Measurements from ENCODE around the gene CNOT8.
"Not testable (repeated sequence)": the region's sequence is repeated elsewhere in the genome, so short reads cannot be mapped to it uniquely, and the experiment has no call there.

CNOT8 gene

DNA sequence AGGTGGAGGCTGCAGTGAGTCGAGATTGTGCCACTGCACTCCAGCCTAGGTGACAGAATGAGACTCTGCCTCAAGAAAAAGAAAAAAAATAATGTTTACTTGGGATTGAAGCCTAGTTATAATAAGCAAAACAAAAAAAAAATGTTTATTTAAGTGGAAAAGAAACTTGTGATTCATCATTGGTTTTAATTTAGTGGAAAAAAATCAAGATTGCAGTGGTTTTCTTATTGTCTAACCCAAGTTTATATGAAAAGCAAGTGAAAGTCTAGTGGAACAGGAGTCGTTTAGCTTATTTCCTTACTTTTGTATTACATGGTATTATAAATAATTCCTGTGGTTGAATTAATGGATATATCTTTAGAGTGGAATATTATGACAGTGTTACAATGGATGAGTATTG lies 8.4 kb downstream of the CNOT8 start:
- DNase-seq = no peak

DNA sequence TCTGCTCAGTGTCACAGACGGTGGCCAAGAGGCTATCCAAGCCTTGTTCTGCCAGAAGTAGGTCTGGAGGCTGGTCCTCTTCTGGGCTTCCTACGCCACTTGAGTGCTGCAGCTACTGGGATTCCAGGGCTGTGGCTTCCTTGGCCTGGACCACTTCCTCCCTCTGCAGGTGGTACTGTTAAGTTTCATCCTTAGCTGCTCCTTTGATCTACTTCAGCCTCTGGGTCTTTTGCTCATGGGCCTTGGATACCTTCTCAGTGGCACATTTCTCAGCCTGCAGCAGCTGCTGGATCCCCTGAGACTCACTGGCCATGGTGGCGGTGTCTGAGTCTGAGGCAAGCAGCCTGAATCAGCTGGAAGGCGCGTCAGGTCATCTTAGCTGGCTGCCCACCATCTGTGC lies 10.3 kb downstream of the CNOT8 start:
- DNase-seq = peak in 1 of 2 donors; percentile 15

DNA sequence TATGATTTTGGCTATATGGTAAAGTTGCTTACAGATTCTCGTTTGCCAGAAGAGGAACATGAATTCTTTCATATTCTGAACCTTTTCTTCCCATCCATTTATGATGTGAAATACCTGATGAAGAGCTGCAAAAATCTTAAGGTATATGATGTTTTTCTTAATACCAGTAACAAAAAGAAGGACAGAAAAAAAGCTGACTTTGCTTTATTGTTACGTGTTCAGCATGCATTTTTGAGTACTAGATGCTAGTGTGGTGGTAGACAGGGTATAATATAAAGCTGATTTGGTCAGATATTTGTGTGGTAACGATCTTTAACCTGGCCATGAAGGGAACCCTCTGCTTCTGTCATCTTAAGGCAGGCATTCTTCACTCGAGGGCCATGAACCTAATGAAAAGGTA lies 13.3 kb downstream of the CNOT8 start:
- no peak for DNase-seq

DNA sequence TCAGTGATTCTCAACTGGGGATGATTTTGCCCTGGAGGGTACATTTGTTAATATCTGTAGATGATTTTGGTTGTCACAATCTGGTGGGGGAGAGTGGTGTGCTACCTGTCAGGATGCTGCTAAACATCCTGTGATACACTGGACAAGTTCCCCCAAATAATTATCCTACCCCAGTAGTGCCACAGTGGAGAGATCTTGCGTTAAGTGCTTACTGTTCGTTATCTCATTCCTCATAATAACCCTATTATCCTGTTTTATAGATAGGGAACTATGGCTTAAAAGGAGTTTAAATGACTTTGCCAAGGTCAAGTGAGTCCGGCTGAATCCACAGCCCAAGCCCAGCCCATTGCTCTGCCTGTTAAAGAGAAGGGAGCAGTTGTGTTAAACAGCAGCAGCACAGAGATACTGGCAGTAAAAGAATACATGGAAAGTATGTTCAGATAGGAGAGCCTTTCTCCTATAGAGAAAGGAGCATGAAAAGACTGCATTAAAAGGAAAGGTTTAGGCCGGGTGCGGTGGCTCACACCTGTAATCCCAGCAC lies 15.4 kb downstream of the CNOT8 start:
- no peak for DNase-seq

DNA sequence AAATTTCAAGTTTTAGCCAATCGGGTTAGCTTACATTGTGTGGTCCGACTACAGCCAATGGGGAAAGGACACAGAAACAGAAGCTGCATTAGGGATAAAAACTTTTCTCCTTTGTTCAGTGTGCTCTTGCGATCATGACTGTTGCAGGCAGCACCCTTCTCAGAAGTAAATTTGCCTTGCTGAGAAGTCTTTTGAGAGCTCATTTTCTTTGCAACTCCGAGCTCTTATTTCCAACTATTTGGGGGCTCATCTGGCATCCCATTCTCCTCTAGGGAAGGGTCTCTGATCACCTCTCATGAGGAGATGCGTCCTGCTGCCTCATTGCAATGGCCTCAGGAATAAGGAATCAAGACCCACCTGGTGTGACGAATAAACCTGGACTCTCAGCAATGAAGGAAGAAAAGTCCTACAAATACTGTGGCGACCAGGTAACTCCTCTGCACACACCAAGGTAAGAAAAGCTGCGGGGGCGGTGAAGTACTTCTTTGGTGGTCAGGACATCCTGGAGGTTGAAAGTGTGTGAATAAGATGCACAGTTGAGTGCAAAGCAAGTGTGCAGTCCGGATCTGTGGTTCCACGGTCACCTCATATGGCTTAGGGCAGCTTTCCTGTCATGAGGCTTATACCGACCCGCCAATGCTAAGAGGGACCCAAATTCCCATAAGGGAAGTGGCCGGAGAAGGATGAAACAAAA lies 20.4 kb downstream of the CNOT8 start:
- DNase-seq = no peak

DNA sequence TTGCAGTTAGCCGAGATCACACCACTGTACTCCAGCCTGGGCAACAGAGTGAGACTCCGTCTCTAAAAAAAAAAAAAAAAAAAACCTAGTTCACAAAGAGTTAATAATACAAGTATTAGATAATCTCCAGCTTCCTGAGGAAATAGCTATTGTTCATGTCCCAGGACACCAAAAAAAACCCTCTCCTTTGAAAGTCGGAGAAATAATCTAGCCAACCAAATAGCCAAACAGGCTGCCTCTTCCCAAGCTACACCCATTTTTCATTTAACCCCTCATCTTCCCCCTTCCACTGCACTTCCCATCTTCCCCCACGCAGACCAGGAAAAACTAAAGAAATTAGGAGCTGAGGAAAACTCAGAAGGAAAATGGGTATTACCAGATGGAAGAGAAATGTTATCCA lies 23.6 kb downstream of the CNOT8 start:
- no peak for DNase-seq

DNA sequence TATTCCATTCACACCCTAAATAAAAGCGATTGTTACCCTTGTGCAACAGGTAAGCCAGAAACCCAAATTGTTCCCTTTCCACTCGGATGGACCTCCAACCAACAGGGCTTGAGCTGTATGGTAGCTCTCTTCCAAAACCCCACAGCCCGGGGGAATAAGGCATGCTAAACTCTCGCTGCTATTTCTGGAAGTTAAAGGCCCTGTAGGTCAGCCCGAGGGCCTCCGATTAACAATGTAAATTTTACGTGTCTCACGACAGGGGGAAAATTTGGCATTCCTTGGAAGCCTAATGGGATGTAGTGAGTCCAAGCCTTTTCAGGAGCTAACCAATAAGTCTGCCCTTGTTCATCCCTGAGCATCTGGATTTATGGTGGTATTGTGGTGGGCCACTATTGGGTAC lies 26.0 kb downstream of the CNOT8 start:
- DNase-seq = no peak

DNA sequence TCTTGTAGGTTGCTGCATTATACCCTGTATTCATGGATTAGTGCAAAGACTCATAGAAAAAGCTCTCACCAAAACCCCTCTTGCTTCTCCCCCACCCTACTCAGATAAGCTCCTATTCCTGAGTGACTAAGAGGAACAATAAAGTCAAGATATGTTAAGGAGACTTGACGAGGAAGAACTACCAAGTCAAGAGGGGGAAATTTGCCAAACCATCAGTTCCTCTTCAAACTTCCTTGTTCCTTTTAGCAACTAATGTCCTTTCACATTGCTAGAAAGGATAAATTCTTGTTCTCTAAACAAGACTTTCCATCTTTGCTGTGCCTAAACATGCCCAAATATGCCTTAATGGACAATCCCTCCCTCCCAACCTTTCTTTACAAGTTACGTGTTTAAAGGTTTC lies 27.0 kb downstream of the CNOT8 start:
- no peak for DNase-seq

DNA sequence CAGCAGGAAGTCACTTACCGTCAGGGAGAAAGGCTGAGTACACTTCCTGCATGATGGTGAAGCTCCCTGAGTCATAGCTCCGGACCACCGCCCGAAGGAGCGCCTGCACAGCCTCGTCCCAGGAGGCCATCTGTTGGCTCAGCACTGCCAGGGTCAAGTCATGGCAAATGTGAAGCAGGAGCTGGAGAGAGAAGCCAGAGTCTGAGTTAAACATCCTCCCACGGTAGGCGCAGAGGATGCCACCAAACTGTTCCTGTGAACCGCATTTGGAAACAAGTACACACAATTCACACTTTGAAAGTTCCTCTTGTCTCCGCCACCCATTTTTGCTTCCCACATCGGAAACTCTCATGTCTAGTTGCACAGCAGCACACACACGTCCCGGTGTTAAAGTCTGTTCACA lies 33.9 kb downstream of the CNOT8 start:
- no peak for DNase-seq

DNA sequence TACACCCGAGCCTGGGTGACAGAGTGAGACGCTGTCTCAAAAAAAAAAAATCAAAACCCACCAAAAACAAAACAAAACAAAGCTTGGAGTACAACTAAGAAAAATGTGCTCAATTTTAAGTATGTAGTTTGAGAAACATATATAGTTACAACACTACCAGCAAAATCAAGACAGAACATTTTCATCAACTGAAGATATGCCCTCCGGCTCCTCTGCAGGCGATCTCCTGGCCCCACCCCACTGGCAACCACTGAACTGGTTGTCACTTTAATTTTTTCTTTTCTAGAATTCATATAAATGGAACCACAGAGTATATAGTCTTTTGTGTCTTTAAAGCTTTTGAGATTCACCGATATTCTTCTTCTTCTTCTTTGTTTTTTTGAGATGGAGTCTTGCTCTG lies 35.0 kb downstream of the CNOT8 start:
- no peak for DNase-seq

DNA sequence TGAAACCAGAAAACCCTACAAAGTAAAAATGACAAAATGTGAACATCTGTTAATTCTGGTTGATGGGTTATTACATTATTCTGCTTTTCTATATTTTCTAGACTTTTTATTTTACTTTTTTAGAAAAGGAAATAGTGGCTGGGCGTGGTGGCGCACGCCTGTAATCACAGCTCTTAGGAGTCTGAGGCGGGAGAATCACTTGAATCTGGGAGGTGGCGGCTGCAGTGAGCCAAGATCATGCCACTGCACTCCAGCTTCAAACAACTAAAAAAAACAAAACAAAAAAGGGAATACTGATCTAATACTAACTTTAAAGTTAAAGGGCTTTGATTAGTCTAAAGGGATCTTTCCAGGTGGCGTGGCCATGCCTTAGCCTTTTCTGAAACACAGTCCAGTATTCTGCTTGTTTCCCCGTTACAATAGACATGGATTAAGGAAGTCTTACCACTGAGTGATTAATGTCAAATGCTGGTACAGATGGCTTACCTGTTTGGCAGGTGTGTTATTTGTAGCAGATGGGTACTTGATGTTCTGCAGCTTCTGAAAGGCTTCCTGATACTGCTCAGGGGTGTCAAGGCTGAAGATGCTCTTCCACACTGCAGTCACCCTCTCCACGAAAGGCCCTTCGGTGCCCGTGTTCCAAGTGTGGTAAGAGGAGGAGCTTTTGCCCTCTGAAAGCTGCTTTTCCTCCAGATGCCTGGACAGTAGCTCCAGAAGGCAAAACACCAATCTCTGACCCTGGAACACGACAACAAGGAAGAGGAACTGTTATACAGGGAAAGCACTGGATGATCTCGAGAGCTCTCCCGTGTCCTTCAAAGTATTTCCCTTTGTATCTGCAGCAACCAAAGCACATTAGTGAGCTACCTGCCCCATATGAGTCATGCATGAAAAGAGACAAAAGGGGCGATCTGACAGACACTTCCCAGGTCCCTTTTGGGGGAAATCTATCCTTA lies 37.5 kb downstream of the CNOT8 start:
- no peak for DNase-seq

DNA sequence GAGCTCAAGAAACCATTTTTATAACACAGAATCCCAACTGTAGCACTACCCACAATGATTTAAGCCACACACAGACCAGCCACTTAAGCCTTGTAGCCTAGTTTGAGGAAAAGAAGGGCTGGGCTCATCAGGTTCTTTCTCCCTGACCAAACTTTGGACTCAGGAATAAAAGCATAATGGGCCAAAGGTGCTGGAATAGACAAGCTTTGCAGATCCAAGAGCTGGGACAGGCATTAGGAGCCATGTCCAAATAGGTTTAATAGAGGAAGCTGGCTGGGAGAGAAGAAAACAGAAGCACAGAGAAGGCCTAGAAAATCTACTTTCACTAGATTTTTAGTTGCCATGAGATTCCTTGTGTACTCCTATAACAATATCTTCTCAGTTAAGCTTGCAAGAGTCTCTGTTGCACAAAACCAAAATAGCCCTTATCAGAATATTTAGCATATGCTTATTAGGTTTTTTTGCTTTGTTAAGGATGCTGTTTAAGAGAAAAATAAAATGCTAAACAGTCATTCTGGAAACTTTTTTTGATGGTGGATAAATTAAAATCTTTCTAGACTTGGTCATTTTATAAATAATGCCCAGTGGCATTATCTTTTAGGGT lies 38.2 kb downstream of the CNOT8 start:
- no peak for DNase-seq

DNA sequence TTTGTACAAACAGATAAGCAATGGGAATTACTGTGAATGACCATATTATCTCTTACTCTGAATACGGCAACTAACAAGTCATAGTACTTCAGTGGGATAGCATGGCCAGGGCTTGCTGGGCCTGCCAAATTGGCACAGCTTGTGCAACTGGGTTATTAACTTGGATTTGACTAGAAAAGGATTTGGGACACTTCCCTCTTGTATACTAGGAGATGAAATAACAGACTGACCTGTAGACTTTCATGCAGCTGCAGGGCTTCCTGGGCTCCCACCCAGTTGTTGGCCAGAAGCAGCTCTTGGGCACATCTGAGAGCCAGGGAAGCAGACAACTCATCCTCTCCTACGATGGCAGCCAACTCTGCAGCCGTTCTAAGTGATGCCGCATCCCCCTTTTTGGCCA lies 39.8 kb downstream of the CNOT8 start:
- DNase-seq = no peak

DNA sequence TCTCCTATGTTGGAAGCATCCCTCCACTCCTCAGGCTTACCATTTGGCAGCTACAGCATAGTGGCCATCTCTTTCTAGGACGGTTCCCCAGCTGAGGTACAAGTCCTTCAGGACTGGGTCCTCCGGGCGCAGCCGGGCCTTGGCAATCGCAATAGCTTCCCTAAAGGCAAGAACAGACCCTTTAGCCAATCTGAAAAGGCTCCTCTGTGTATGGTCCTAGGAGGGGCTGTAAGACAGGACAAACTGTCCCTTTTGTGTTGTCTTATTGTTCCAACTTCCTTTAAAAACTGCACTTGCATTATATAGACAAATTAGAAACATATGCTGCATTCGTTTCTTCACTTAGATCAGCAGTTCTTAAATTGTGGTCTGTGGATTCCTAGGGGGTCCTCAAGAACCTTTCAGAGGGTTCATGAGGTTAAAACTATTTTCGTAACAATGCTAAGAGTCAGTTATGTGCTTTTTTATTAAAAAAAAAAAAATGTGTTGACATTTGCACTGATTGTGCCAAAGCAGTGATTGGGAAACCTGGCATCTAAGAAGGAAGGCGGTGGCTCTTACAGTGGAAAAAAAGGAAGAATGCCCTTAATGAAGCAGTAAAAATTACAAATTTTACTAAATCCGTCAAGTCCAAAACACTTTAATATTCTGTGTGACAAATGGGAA lies 40.9 kb downstream of the CNOT8 start:
- DNase-seq = no peak

DNA sequence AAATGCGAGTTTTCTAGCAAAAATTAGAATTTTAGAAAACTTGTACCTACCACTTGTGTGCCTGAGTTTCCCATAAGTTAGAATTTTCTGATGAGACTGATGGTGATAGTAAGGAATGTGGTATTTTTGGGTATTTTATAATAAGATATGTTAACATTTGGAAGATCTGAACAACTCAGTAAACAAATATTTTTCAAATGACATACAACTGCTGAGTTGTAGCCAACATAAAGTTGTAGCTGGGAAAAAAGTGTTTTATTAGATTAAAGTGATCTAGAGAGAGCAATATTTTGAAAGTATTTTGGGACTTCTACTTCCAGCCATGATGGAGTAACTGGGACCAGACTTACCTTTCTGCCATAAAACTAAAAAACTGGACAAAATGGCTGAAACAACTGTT lies 41.6 kb downstream of the CNOT8 start:
- DNase-seq = no peak

DNA sequence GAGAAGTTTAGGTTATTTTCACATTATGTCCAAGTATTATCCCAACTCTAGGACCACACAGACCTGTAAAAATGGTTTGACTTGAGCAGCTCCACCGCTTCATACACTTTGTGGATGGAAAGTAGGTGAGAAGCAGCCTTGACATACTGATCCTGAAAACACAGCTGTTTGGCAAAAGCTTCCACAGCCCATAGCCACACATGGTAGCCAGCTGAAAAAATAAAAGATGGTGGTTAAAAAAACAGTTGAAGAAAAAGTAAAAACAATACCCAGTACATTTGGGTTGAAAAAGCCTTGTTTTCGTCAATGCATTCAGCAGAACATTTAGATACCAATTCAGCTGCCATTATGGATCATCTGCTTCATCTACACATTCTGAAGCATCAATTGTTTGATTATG lies 42.8 kb downstream of the CNOT8 start:
- no peak for DNase-seq

DNA sequence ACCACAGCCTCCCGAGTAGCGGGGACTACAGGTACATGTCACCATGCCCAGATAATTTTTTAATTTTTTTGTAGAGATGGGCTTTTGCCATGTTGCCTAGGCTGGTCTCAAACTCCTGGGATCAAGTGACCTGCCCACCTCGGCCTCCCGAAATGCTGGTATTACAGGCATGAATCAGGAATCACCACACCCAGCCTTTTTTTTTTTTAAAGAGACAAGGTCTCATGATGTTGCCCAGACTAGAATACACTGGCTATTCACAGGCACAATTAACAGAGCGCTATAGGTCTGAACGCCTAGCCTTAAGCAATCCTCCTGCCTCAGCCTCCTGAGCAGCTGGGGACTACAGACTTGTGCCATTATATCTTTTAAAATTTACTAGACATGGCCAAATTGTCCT lies 43.5 kb downstream of the CNOT8 start:
- no peak for DNase-seq

DNA sequence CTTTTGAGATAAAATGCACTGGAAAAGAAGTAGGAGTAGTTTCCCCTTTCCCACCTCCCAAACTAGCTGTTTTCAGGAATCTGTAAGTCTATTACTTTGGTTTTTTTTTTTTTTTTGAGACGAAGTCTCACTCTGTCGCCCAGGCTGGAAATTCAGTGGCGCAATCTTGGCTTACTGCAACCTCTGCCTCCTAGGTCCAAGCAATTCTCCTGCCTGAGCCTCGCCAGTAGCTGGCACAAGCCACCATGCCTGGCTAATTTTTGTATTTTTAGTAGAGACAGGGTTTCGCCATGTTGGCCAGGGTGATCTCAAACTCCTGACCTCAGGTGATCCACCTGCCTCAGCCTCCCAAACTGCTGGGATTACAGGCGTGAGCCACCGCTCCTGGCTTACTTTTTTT lies 47.2 kb downstream of the CNOT8 start:
- not testable (repeated sequence) for DNase-seq

DNA sequence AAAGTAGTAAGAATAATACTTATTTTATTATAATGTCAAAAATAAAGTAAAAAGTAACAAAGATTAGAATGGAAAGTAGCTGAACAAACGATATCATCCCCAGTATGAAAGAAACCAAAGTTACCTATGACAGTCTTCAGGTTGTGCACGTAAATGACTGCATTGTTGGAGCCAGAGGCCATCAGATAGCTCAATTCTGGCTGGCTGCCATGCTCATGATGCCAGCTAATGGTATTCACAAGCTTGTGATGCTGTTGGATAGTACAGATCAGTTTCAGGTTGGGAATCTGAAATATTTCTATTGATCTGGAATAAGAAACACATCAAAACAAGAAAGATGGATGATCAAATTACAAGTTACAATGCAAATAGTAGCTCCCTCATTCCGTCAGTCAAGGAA lies 58.4 kb downstream of the CNOT8 start:
- no peak for DNase-seq

DNA sequence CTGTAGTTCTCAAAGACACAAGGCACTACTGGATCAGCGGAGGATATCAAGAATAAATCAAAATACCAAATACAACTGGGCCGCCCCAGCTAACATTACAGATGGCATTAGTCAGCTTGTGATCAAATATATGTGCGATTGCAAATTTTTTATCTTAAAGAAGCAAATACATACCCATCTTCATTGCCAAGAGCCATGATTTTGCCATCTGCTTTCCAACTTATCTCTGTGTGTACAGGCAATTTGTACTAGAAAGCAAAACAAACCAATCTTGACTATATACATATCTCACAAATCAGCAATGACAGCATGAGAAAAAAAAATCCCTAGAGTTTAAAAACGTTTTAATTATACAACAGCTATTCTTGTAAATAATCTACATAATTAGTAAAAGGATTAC lies 59.3 kb downstream of the CNOT8 start:
- no peak for DNase-seq

DNA sequence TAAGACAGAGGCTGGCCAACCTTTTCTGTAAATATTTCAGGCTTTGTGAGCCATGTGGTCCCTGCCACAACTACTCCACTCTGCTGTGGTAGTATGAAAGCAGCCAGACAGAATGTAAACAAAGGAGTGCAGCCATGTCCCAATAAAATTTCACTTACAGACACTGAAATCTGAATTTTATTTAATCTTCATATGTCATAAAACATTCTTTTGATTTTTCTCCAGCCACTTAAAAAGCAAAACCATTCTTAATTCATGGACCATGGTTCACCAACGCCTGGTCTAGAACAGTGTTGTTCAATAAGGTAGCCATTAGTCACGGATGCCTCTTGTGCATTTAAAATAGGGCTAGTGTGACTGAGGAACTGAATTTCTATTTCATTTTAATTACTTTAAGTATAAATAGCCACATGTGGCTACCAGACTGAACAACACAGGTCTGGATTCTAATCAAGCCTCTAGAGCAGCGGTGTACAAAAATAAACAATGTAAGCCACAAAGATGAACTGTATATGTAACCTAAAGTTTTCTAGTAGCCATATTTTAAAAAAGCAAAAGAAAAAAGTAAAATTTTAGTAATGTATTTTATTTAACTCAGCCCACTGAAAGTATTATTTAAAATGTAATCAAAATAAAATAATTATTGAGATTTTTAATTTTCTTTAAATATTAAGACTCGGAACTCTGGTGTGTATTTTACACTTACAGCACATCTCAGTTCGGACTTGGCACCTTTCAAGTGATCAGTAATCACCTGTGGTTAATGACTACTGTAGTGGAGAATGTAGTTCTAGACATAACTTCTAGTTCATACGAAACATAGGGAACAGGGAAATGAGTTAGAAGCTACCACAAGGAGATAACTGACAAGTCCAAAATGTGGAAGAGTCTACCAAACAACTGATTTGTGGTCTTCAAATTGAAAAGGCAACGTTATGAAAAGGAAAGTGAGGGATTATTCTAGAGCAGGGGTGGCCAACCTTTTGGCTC lies 65.3 kb downstream of the CNOT8 start:
- no peak for DNase-seq

Data from CD4-positive, alpha-beta T cell treated with Interleukin-4 for 1 hour (primary cell).